ENCODE data around the gene PSAP.

- no peak for TF ChIP-seq CTCF (IDR thresholded peaks at IDR 0.05; ENCODE audit: poor library complexity, severe bottlenecking)
- TF ChIP-seq EZH2 (IDR thresholded peaks at IDR 0.05; ENCODE audit: borderline replicate concordance, insufficient read depth, low read length, poor library complexity, severe bottlenecking): no peak
- TF ChIP-seq EP300 (conservative IDR thresholded peaks at IDR 0.05; ENCODE audit: poor library complexity, severe bottlenecking): no peak
Measured at GRCh38 chr10:71888248-71888622, 37.2 kb upstream of the PSAP start.

Data from neural cell (in vitro differentiated cells).